ENCODE measurements around the gene DOK3.

The DOK3 gene

GRCh38 chr5:177469750-177470525 is 39.7 kb downstream of the DOK3 start:
- H3K9me3 ChIP-seq (ENCODE audit: insufficient read depth, low read length, severe bottlenecking), result no peaks in the 10 kb centered on the region
- no peak overlapping the region for H3K27ac ChIP-seq (ENCODE audit: low read length)
- peaks cover 5% of the 10 kb centered on the region for H3K27me3 ChIP-seq (ENCODE audit: insufficient read depth, low read length, poor library complexity)
- no peak overlapping the region for H2AFZ ChIP-seq (ENCODE audit: low read depth, low read length)
- no peak overlapping the region for H3K4me3 ChIP-seq (ENCODE audit: low read depth in 1 of 2, low read length in 2 of 2)
- peaks cover 34% of the 10 kb centered on the region for H3K79me2 ChIP-seq (ENCODE audit: insufficient read depth, low read length)
- no peak overlapping the region for H3K4me2 ChIP-seq (ENCODE audit: insufficient read depth, low read length)
- no peak for DNase-seq
- peaks cover 24% of the 10 kb centered on the region for H3K4me1 ChIP-seq (ENCODE audit: insufficient read depth, low read length)
- TF ChIP-seq EZH2 (IDR thresholded peaks at IDR 0.05; ENCODE audit: borderline replicate concordance, low read depth, low read length, severe bottlenecking) (no peak), CTCF (IDR thresholded peaks at IDR 0.05; ENCODE audit: borderline replicate concordance, extremely low read depth, low read length, poor library complexity, severe bottlenecking) (no peak)
- H4K20me1 ChIP-seq (ENCODE audit: insufficient read depth, low read length), result peaks cover 57% of the 10 kb centered on the region
- no peak overlapping the region for H3K9ac ChIP-seq (ENCODE audit: low read depth, low read length)
- ATAC-seq (ENCODE audit: insufficient read depth, low read depth), result no peak
- H3K36me3 ChIP-seq (ENCODE audit: insufficient read depth, low read length), result peaks cover 62% of the 10 kb centered on the region

DNA sequence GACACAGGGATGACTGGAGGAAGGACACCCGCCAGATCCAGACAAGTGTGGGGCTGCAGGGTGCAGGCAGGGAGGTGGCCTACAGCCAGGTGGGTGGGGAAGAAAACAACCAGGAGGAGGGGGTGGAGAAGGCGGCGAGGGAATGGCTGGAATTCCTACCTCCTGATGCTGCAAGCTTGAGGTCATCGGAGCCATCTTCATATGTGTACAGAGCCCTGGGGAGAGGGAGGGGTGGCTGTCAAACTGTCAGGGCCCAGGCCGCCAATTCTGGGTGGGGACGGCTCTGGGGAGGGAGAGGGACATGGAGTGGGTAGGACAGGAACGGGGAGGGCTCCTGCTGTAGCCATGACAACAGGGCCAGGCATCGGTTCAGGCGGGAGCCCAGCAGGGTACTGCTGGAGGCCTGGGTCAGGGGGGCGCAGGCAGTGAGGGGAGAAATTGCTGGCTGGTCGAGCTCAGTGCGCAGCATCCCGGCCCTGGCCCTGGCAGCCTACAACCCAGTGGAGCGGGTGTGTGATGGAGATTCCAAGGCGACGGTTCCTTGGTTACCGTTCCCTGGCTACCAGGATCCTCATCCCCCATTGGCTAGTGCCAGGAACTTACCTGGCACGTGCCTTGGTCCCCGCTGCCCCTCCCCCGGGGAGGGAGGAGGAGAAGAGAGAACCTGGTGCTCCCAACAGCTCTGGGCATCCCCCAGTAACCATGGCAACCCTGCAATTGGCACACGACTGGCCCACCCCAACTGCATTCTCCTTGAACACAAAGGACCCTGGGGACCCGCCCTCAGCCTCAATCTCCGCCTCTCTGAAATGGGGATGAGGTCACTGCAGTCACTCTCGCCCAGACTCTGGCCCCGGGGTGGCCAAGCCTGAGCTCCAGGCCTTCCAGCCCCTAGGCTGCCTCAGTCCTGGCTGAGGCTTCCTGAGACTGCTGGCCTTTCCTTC is 40.7 kb downstream of the DOK3 start:
- Histone ChIP-seq H3K4me3 (ENCODE audit: low read depth in 1 of 2, low read length in 2 of 2) (no peak overlapping the region), H3K79me2 (ENCODE audit: insufficient read depth, low read length) (peaks cover 34% of the 10 kb centered on the region), H4K20me1 (ENCODE audit: insufficient read depth, low read length) (peaks cover 47% of the 10 kb centered on the region), H3K36me3 (ENCODE audit: insufficient read depth, low read length) (peaks cover 62% of the 10 kb centered on the region), H3K9ac (ENCODE audit: low read depth, low read length) (no peak overlapping the region), H3K4me1 (ENCODE audit: insufficient read depth, low read length) (peaks cover 22% of the 10 kb centered on the region), H3K9me3 (ENCODE audit: insufficient read depth, low read length, severe bottlenecking) (no peaks in the 10 kb centered on the region), H3K27ac (ENCODE audit: low read length) (no peak overlapping the region), H3K27me3 (ENCODE audit: insufficient read depth, low read length, poor library complexity) (peaks cover under 1% of the 10 kb centered on the region), H2AFZ (ENCODE audit: low read depth, low read length) (no peak overlapping the region), H3K4me2 (ENCODE audit: insufficient read depth, low read length) (no peak overlapping the region)
- ATAC-seq (ENCODE audit: insufficient read depth, low read depth) (no peak), DNase-seq (no peak)
- no peak for TF ChIP-seq CTCF (IDR thresholded peaks at IDR 0.05; ENCODE audit: borderline replicate concordance, extremely low read depth, low read length, poor library complexity, severe bottlenecking)
- no peak for TF ChIP-seq EZH2 (IDR thresholded peaks at IDR 0.05; ENCODE audit: borderline replicate concordance, low read depth, low read length, severe bottlenecking)

GRCh38 chr5:177468329-177468684 is 41.3 kb downstream of the DOK3 start:
- no peak for TF ChIP-seq EZH2 (IDR thresholded peaks at IDR 0.05; ENCODE audit: borderline replicate concordance, low read depth, low read length, severe bottlenecking)
- no peak for TF ChIP-seq CTCF (IDR thresholded peaks at IDR 0.05; ENCODE audit: borderline replicate concordance, extremely low read depth, low read length, poor library complexity, severe bottlenecking)
- Histone ChIP-seq H3K27me3 (ENCODE audit: insufficient read depth, low read length, poor library complexity) (no peaks in the 10 kb centered on the region), H3K9me3 (ENCODE audit: insufficient read depth, low read length, severe bottlenecking) (no peaks in the 10 kb centered on the region), H3K79me2 (ENCODE audit: insufficient read depth, low read length) (peaks cover 34% of the 10 kb centered on the region), H4K20me1 (ENCODE audit: insufficient read depth, low read length) (peaks cover 46% of the 10 kb centered on the region), H3K4me2 (ENCODE audit: insufficient read depth, low read length) (no peak overlapping the region), H3K36me3 (ENCODE audit: insufficient read depth, low read length) (peaks cover 62% of the 10 kb centered on the region), H2AFZ (ENCODE audit: low read depth, low read length) (no peak overlapping the region), H3K27ac (ENCODE audit: low read length) (no peak overlapping the region), H3K9ac (ENCODE audit: low read depth, low read length) (no peak overlapping the region), H3K4me1 (ENCODE audit: insufficient read depth, low read length) (peaks cover 20% of the 10 kb centered on the region), H3K4me3 (ENCODE audit: low read depth in 1 of 2, low read length in 2 of 2) (no peak overlapping the region)
- DNase-seq, result no peak
- no peak for ATAC-seq (ENCODE audit: insufficient read depth, low read depth)

All from DND-41 (cell line).